Epithelial cell of prostate (primary cell): ENCODE measurements around the gene DLX3.

ENCODE experiments used
- DNase-seq: peaks from one replicate; pipeline ENCODE4 v3.0.0-alpha.2; 2011; ENCODE audit warnings: low read depth, low spot score
- H3K27ac ChIP-seq: fragments of 450-650 bp; 2 replicates; pipeline ENCODE4 v1.5.1; 2017; ENCODE audit warnings: mild to moderate bottlenecking

The DLX3 gene

GRCh38 chr17:49964303-49964768, 30.7 kb downstream of the DLX3 start:
- DNase-seq, result no peak

GRCh38 chr17:49963626-49964302, 31.3 kb downstream of the DLX3 start:
- DNase-seq, result no peak
- no peak overlapping the region for H3K27ac ChIP-seq

More at GRCh38 chr17:49964303-49964768, 30.7 kb downstream of the DLX3 start:
- no peak overlapping the region for H3K27ac ChIP-seq

GRCh38 chr17:49963309-49963625, 31.8 kb downstream of the DLX3 start:
- DNase-seq, result no peak
- H3K27ac ChIP-seq, result no peak overlapping the region

- DNase-seq, result no peak
- no peak overlapping the region for H3K27ac ChIP-seq
Measured at GRCh38 chr17:49962599-49963308, 32.3 kb downstream of the DLX3 start.

GRCh38 chr17:49959183-49959935, 35.7 kb downstream of the DLX3 start:
- no peak for DNase-seq

GRCh38 chr17:49958723-49959122, 36.3 kb downstream of the DLX3 start:
- no peak overlapping the region for H3K27ac ChIP-seq
- no peak for DNase-seq

More at GRCh38 chr17:49959183-49959935, 35.7 kb downstream of the DLX3 start:
- H3K27ac ChIP-seq, result no peak overlapping the region

- DNase-seq, result no peak
- H3K27ac ChIP-seq, result no peak overlapping the region
Measured at GRCh38 chr17:49957350-49957749, 37.7 kb downstream of the DLX3 start.

GRCh38 chr17:49956780-49957179, 38.2 kb downstream of the DLX3 start:
- DNase-seq, result no peak
- H3K27ac ChIP-seq, result no peak overlapping the region

GRCh38 chr17:49955157-49955556, 39.9 kb downstream of the DLX3 start:
- H3K27ac ChIP-seq, result no peak overlapping the region
- no peak for DNase-seq

GRCh38 chr17:49952912-49953497, 42.0 kb downstream of the DLX3 start:
- no peak for DNase-seq
- no peak overlapping the region for H3K27ac ChIP-seq

GRCh38 chr17:49952209-49952911, 42.7 kb downstream of the DLX3 start:
- no peak overlapping the region for H3K27ac ChIP-seq
- peak; percentile 26 for DNase-seq

GRCh38 chr17:49951362-49952082, 43.5 kb downstream of the DLX3 start:
- no peak for DNase-seq
- H3K27ac ChIP-seq, result no peak overlapping the region

GRCh38 chr17:49949634-49950033, 45.4 kb downstream of the DLX3 start:
- no peak for DNase-seq

GRCh38 chr17:49946964-49947584, 48.0 kb downstream of the DLX3 start:
- DNase-seq, result no peak
- H3K27ac ChIP-seq, result no peak overlapping the region

More at GRCh38 chr17:49949634-49950033, 45.4 kb downstream of the DLX3 start:
- H3K27ac ChIP-seq, result no peak overlapping the region

- no peak for DNase-seq
- no peak overlapping the region for H3K27ac ChIP-seq
Measured at GRCh38 chr17:49946208-49946607, 48.8 kb downstream of the DLX3 start.

- H3K27ac ChIP-seq, result no peak overlapping the region
- DNase-seq, result no peak
Measured at GRCh38 chr17:49944273-49944870, 50.7 kb downstream of the DLX3 start.

- no peak for DNase-seq
- H3K27ac ChIP-seq, result no peak overlapping the region
Measured at GRCh38 chr17:49942947-49943346, 52.1 kb downstream of the DLX3 start.

GRCh38 chr17:49941427-49941826, 53.6 kb downstream of the DLX3 start:
- no peak for DNase-seq

More at GRCh38 chr17:49941427-49941826, 53.6 kb downstream of the DLX3 start:
- H3K27ac ChIP-seq, result no peak overlapping the region
